Common myeloid progenitor, CD34-positive (primary cell): ENCODE results near the gene DDX3X.
"Not testable (repeated sequence)": the region's sequence is repeated elsewhere in the genome, so short reads cannot be mapped to it uniquely, and the experiment has no call there.

Experiments used
- CTCF ChIA-PET: fragments of 350-600 bp; sonication (Branson Sonifier 250); formaldehyde crosslinking; loops from one replicate; lab custom pipeline; 2021; ENCODE audit warnings: antibody characterized with exemption; lab: Charles Lee
- POLR2A ChIA-PET: fragments of 350-600 bp; sonication (Branson Sonifier 250); formaldehyde crosslinking; loops from one replicate; lab custom pipeline; 2021; ENCODE audit warnings: antibody characterized with exemption; lab: Charles Lee
- DNase-seq, 3 donors: peaks; one replicate each; pipeline versions ENCODE4 v3.0.0 to v3.0.0-alpha.2; 2013
- H3K27ac ChIP-seq, 2 experiments: 1 replicate in 1 of 2; 2 replicates in 1 of 2; pipeline ENCODE4 v1.7.0; 2013; ENCODE audit warnings: inconsistent platforms in 2 of 2, low read length in 2 of 2, mild to moderate bottlenecking in 2 of 2, low read depth in 1 of 2, moderate library complexity in 1 of 2; ENCODE audit not compliant: severe bottlenecking in 2 of 2, insufficient read depth in 1 of 2, poor library complexity in 1 of 2
- H3K27me3 ChIP-seq, 5 experiments: replicated peaks in 2 of 5; 1 replicate in 3 of 5; 2 replicates in 2 of 5; pipeline versions ENCODE4 v1.6.1 to v1.7.0; 2013; ENCODE audit warnings: low read length in 4 of 5, mild to moderate bottlenecking in 2 of 5, moderate library complexity in 2 of 5, inconsistent platforms in 1 of 5; ENCODE audit not compliant: insufficient read depth in 5 of 5, control insufficient read depth in 4 of 5
- H3K36me3 ChIP-seq, 4 experiments: 1 replicate in 2 of 4; 2 replicates in 2 of 4; pipeline versions ENCODE4 v1.6.1 to v1.7.0; 2013; ENCODE audit warnings: low read length in 3 of 4, control low read depth in 1 of 4, mild to moderate bottlenecking in 1 of 4; ENCODE audit not compliant: control insufficient read depth in 4 of 4, insufficient read depth in 4 of 4
- H3K4me1 ChIP-seq, 4 experiments: 1 replicate in 3 of 4; 2 replicates in 1 of 4; pipeline versions ENCODE4 v1.6.1 to v1.7.1; 2013; ENCODE audit warnings: low read length in 3 of 4, mild to moderate bottlenecking in 3 of 4, control low read depth in 1 of 4, inconsistent platforms in 1 of 4, moderate library complexity in 1 of 4; ENCODE audit not compliant: control insufficient read depth in 4 of 4, insufficient read depth in 4 of 4; ENCODE audit errors: control extremely low read depth in 1 of 4
- H3K4me3 ChIP-seq, 7 experiments: 1 replicate in 4 of 7; 2 replicates in 3 of 7; pipeline versions ENCODE4 v1.5.1 to v1.7.0; 2013; ENCODE audit warnings: mild to moderate bottlenecking in 7 of 7, low read length in 6 of 7, moderate library complexity in 6 of 7, inconsistent platforms in 2 of 7, low read depth in 2 of 7, control low read depth in 1 of 7; ENCODE audit not compliant: insufficient read depth in 4 of 7, control insufficient read depth in 1 of 7; ENCODE audit errors: extremely low read depth in 1 of 7
- H3K9me3 ChIP-seq, 5 experiments: 1 replicate in 4 of 5; 2 replicates in 1 of 5; pipeline versions ENCODE4 v1.6.1 to v1.7.1; 2013; ENCODE audit warnings: low read length in 4 of 5, mild to moderate bottlenecking in 2 of 5, inconsistent platforms in 1 of 5, low read depth in 1 of 5, moderate library complexity in 1 of 5; ENCODE audit not compliant: control insufficient read depth in 4 of 5, insufficient read depth in 2 of 5; ENCODE audit errors: control extremely low read depth in 1 of 5
- WGBS: methylation state at CpG from one replicate; pipeline ENCODE4 v1.1.5; 2013; ENCODE audit not compliant: insufficient coverage; 5-methylcytosine and 5-hydroxymethylcytosine counted together

DDX3X gene

DNA sequence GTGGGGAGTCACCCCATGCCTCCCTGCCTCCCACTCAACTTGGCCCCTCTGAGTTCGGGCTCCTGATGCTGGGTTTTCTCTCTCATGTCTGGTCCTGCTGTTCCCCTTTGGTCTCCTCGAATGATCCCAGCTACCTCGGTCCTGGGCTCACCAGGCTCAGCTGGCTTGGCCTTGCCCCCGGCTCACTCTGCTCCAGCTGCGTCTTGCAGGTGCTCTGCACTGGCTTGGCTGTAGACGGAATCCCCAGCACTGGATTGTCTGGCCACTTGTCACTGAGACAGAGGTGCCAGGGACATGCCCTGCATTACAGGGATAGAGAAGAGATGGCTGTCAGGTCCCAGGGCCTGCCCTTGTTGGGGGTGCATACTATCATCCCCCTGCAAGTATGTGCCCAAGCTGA is 71.6 kb downstream of the DDX3X start:
- H3K4me3 ChIP-seq = no peak overlapping the region
- H3K27me3 ChIP-seq = peaks cover 0 to 20% (median 0%) of the 10 kb centered on the region in 5 experiments
- H3K4me1 ChIP-seq = no peaks in the 10 kb centered on the region
- no peak overlapping the region for H3K27ac ChIP-seq
- ChIA-PET CTCF (no interaction called here), POLR2A (no interaction called here)
- H3K9me3 ChIP-seq = no peaks in the 10 kb centered on the region
- no peak for DNase-seq
- H3K36me3 ChIP-seq = no peaks in the 10 kb centered on the region
- 83% methylated on average over 6 of the region's 6 CpGs for WGBS

DNA sequence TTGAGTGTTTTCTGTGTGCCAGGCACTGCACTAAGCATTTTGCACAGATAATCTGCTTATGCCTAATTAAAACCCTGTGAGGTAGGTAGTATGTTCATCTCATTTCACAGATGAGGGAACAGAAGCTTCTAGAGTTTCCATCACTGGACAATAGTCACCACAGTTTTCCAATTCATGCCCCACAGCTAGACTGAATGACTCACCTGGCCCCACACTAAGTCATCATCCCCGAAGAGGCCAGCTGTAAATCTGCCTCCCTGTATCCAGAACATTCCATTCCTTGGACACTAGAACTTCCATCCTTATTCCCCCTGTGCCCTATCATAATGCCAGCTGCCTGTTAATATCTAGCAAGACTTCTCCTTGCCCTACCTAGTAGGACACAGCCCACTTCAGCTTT is 72.2 kb downstream of the DDX3X start:
- Histone ChIP-seq H3K9me3 (no peaks in the 10 kb centered on the region), H3K27ac (no peak overlapping the region), H3K4me3 (no peak overlapping the region), H3K4me1 (no peaks in the 10 kb centered on the region), H3K36me3 (no peaks in the 10 kb centered on the region), H3K27me3 (peaks cover 0 to 20% (median 0%) of the 10 kb centered on the region in 5 experiments)
- 90% methylated on average over 1 of the region's 1 CpG for WGBS
- ChIA-PET CTCF (no interaction called here), POLR2A (no interaction called here)
- DNase-seq = no peak

DNA sequence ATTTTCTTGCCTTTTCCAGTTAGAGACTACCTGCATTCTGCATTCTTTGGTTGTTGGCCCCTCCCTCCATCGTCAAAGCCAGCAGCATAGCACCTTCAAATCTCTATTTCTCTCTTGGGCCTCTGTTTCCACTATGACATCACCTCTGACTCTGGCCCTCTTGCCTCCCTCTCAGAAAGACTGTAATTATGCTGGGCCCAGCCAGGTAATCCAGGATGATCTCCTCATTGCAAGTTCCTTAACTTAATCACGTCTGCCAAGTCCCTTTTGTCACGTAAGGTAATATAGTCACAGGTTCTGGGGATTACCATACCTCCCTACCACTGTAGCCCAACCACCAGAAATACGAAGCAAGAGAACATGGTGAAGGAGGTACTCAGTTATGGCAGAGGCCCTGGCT is 73.9 kb downstream of the DDX3X start:
- no peak for DNase-seq
- WGBS = 78% methylated on average over 1 of the region's 4 CpGs
- ChIA-PET CTCF (no interaction called here), POLR2A (no interaction called here)
- no peaks in the 10 kb centered on the region for H3K9me3 ChIP-seq
- H3K27ac ChIP-seq = no peak overlapping the region
- H3K27me3 ChIP-seq = peaks cover 0 to 20% (median 0%) of the 10 kb centered on the region in 5 experiments
- H3K4me1 ChIP-seq = peaks cover 0 to 2% (median 0%) of the 10 kb centered on the region in 4 experiments
- H3K36me3 ChIP-seq = no peaks in the 10 kb centered on the region
- H3K4me3 ChIP-seq = no peak overlapping the region

DNA sequence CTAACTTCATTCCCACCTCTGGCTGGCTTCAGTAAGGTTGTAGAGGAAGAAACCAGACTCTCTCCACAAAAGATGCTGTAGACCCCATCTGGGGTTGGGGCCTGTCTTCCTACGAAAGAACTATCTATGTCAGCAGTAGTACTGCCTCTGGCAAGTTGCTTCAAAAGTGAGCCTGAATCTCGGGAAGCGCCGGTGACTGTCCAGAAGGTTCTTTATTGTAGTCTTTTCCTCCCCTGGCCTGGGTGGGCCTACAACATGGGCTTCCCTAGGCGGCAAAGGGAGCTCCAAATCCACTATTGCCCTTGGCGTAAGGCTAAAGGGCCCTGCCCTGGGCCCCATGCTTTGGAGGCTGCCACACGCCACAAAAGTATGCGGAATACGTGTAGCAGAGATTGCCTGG is 74.6 kb downstream of the DDX3X start:
- ChIA-PET CTCF (no interaction called here), POLR2A (no interaction called here)
- no peak for DNase-seq
- 97% methylated on average over 9 of the region's 9 CpGs for WGBS
- Histone ChIP-seq H3K4me3 (no peak overlapping the region), H3K4me1 (peaks cover 0 to 2% (median 0%) of the 10 kb centered on the region in 4 experiments), H3K27me3 (peaks cover 0 to 20% (median 0%) of the 10 kb centered on the region in 5 experiments), H3K9me3 (no peaks in the 10 kb centered on the region), H3K27ac (no peak overlapping the region), H3K36me3 (no peaks in the 10 kb centered on the region)

DNA sequence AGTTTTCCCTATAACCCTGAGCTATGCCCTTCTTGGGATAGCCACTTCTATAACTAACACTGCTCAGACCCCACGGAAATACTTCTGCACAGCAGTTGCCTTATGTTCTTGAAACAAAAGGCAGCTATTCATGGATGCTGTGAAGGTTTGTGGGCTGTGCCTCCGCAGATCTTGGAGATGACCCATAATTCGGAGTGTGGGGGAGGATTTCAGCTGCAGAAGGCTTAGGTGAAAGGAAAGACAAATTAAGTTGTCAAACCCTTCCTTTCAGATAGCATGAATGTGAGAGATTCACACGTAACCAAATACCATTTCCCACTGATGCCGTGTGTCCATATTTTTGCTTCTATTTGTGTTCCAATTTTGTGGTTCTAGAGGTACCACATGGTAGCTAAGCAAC is 75.0 kb downstream of the DDX3X start:
- peaks cover 0 to 1% (median 0%) of the 10 kb centered on the region in 5 experiments for H3K9me3 ChIP-seq
- CTCF ChIA-PET = no interaction called here
- H3K36me3 ChIP-seq = no peaks in the 10 kb centered on the region
- H3K4me3 ChIP-seq = no peak overlapping the region
- 86% methylated on average over 2 of the region's 5 CpGs for WGBS
- peaks cover 0 to 20% (median 0%) of the 10 kb centered on the region in 5 experiments for H3K27me3 ChIP-seq
- peaks cover 0 to 2% (median 0%) of the 10 kb centered on the region in 4 experiments for H3K4me1 ChIP-seq
- POLR2A ChIA-PET = no interaction called here
- no peak for DNase-seq
- no peak overlapping the region for H3K27ac ChIP-seq

DNA sequence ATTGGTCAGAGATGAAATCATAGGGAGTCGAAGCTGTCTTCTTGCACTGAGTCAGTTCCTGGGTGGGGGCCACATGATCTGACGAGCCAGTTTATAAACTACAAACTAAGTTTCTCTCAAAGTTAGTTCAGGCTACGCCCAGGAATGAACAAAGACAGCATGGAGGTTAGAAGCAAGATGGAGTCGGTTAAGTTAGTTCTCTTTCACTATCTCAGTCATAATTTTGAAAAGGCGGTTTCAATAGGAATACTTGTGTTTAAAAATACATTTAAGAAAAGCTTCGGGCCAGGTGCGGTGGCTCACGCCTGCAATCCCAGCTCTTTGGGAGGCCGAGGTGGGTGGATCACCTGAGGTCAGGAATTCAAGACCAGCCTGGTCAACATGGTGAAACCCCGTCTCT is 77.3 kb downstream of the DDX3X start:
- H3K4me3 ChIP-seq, POLR2A ChIA-PET, H3K4me1 ChIP-seq, H3K36me3 ChIP-seq, DNase-seq, H3K27ac ChIP-seq, CTCF ChIA-PET, H3K9me3 ChIP-seq: not testable (repeated sequence)
- H3K27me3 ChIP-seq = peaks cover 0 to 10% (median 0%) of the 10 kb centered on the region in 5 experiments
- 94% methylated on average over 2 of the region's 10 CpGs for WGBS

DNA sequence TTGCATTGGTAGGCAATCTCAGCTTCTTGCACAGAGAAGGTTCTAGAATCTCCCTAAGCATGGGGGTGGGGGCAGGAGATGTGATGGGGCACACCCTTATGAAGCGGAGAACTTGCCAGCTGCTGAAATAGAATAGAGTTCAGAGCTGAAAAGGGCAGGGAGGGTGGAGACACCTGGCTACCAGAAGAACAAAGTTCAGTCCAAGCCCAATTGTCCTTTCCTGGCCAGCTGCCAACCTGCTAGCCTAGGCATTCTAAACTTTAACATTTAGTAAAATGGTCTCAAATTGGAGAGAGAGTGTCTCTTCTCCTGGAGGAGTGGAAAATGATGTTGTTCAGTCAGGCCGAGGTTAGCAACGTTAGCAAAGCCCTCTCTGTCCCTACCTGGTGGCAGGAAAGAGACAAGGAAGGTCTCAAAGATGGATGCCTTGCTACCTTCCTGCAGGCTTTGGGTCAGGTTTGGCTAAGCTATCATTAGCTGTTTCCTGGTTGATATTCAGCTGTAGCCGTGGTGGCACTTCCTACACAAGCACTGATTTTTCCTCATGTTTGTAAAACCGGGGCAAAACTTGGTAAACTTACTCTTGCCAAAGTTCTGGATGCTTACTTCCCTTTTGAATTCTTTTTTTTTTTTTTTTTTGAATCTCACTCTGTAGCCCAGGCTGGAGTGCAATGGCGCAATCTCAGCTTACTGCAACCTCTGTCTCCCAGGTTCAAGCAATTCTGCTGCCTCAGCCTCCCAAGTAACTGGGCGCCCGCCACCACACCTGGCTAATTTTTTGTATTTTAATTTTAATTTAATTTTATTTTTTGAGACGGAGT is 78.5 kb downstream of the DDX3X start:
- Histone ChIP-seq H3K9me3 (peaks cover 0 to 6% (median 0%) of the 10 kb centered on the region in 5 experiments), H3K4me3 (no peak overlapping the region), H3K36me3 (no peaks in the 10 kb centered on the region), H3K27ac (no peak overlapping the region), H3K4me1 (peaks cover 0 to 2% (median 0%) of the 10 kb centered on the region in 4 experiments), H3K27me3 (peaks cover 0 to 10% (median 0%) of the 10 kb centered on the region in 5 experiments)
- WGBS = 57% methylated on average over 4 of the region's 9 CpGs
- DNase-seq = peak in 1 of 3 donors; percentile 10
- ChIA-PET CTCF (no interaction called here), POLR2A (interaction anchor here (1.0 kb wide), 1 partner anchor 9 kb away, joined by 3 read pairs; no protein-coding TSS in a partner anchor)
